Endothelial cell of umbilical vein (primary cell): Measurements from ENCODE around the gene RFPL1. TPM values are rescaled to one million over a fixed set of nuclear protein-coding genes. Genes with fewer than 3 reads are reported as not detected.

Experiments
- BruUV-seq: library from RNA; stranded (reverse); fragments of 400-500 nt; replicated peaks from 2 replicates; lab custom pipeline; 2021; lab: Mats Ljungman, UMichigan
- CTCF ChIA-PET: fragments of 300-600, 350-600 bp; sonication (Branson Sonifier 250); formaldehyde crosslinking; loops from one replicate; lab custom pipeline; 2021; ENCODE audit warnings: antibody characterized with exemption, inconsistent platforms; lab: Charles Lee
- POLR2A ChIA-PET: fragments of 300-600, 350-600 bp; sonication (Branson Sonifier 250); formaldehyde crosslinking; loops from one replicate; lab custom pipeline; 2021; ENCODE audit warnings: antibody characterized with exemption, inconsistent platforms; lab: Charles Lee
- DNase-seq: peaks from one replicate; pipeline ENCODE4 v3.0.0-alpha.2; 2011; ENCODE audit warnings: low read depth, low spot score
- FAIRE-seq: peaks from 2 replicates; lab custom pipeline; 2011; peaks lifted over from hg19 to GRCh38; lab: Jason Lieb, UNC
- H2AFZ ChIP-seq: 2 replicates; pipeline ENCODE4 v1.6.0; 2012; ENCODE audit warnings: low read depth, low read length, control low read depth, inconsistent platforms
- H3K27ac ChIP-seq: 2 replicates; pipeline ENCODE4 v1.5.1; 2011; ENCODE audit warnings: low read depth, mild to moderate bottlenecking, control low read depth, low read length, moderate library complexity; ENCODE audit not compliant: insufficient read depth
- H3K27me3 ChIP-seq, 2 experiments: 2 replicates each; pipeline versions ENCODE4 v1.6.0 to v1.6.1; 2011; ENCODE audit warnings: low read length in 2 of 2, mixed read lengths in 1 of 2; ENCODE audit not compliant: control insufficient read depth in 2 of 2, insufficient read depth in 2 of 2
- H3K36me3 ChIP-seq, 2 experiments: 2 replicates in 1 of 2; 3 replicates in 1 of 2; pipeline ENCODE4 v1.5.1; 2011; ENCODE audit warnings: low read length in 2 of 2, mild to moderate bottlenecking in 1 of 2, moderate library complexity in 1 of 2; ENCODE audit not compliant: control insufficient read depth in 2 of 2, insufficient read depth in 2 of 2; ENCODE audit errors: extremely low read depth in 1 of 2
- H3K4me1 ChIP-seq: 3 replicates; pipeline ENCODE4 v1.5.1; 2011; ENCODE audit warnings: mild to moderate bottlenecking, low read length; ENCODE audit not compliant: control insufficient read depth, insufficient read depth; ENCODE audit errors: extremely low read depth
- H3K4me2 ChIP-seq: 2 replicates; pipeline ENCODE4 v1.6.1; 2011; ENCODE audit warnings: low read length, control low read depth, mixed read lengths; ENCODE audit not compliant: insufficient read depth
- H3K4me3 ChIP-seq, 3 experiments: fragments of 200-600 bp in 1 of 3; sonication (generic), shearing (Covaris generic) in 1 of 3; replicated peaks in 1 of 3; 2 replicates each; pipeline ENCODE4 v1.5.1; 2011 to 2016; ENCODE audit warnings: control low read depth in 3 of 3, low read length in 3 of 3, mild to moderate bottlenecking in 2 of 3, inconsistent platforms in 1 of 3, low read depth in 1 of 3, moderate library complexity in 1 of 3; ENCODE audit not compliant: insufficient read depth in 1 of 3
- H3K79me2 ChIP-seq: 2 replicates; pipeline ENCODE4 v1.6.0; 2012; ENCODE audit warnings: low read length, inconsistent platforms; ENCODE audit not compliant: control insufficient read depth, insufficient read depth
- H3K9ac ChIP-seq: replicated peaks from 2 replicates; pipeline ENCODE3; 2011; ENCODE audit warnings: low read length, control low read depth; ENCODE audit not compliant: insufficient read depth; ENCODE audit errors: extremely low read depth
- H3K9me1 ChIP-seq: replicated peaks from 3 replicates; pipeline ENCODE4 v1.6.0; 2011; ENCODE audit warnings: mild to moderate bottlenecking, low read length; ENCODE audit not compliant: control insufficient read depth, insufficient read depth; ENCODE audit errors: extremely low read depth
- H3K9me3 ChIP-seq: replicated peaks from 2 replicates; pipeline ENCODE4 v1.5.1; 2012; ENCODE audit warnings: low read length, inconsistent platforms; ENCODE audit not compliant: control insufficient read depth, insufficient read depth
- H4K20me1 ChIP-seq: replicated peaks from 2 replicates; pipeline ENCODE3; 2011; ENCODE audit warnings: mild to moderate bottlenecking, low read length; ENCODE audit not compliant: control insufficient read depth, insufficient read depth; ENCODE audit errors: extremely low read depth
- CTCF ChIP-seq, 2 donors: IDR thresholded peaks; 1 replicate in 1 of 2; 2 replicates in 1 of 2; pipeline ENCODE4 v1.5.1; 2011; ENCODE audit warnings: low read length in 2 of 2, mild to moderate bottlenecking in 2 of 2, moderate library complexity in 2 of 2, control low read depth in 1 of 2, inconsistent platforms in 1 of 2, low read depth in 1 of 2; ENCODE audit not compliant: insufficient read depth in 1 of 2; ENCODE audit errors: extremely low read depth in 1 of 2
- EZH2 ChIP-seq: IDR thresholded peaks from 2 replicates; pipeline ENCODE4 v1.6.1; 2012; ENCODE audit warnings: borderline replicate concordance, low read depth, mild to moderate bottlenecking, moderate library complexity, low read length, inconsistent platforms; ENCODE audit not compliant: severe bottlenecking
- FOS ChIP-seq: IDR thresholded peaks from 2 replicates; pipeline ENCODE4 v1.6.1; 2011; ENCODE audit warnings: mild to moderate bottlenecking, low read length, moderate library complexity, borderline replicate concordance; ENCODE audit not compliant: insufficient read depth
- GATA2 ChIP-seq: IDR thresholded peaks from 2 replicates; pipeline ENCODE4 v1.7.0; 2011; ENCODE audit warnings: low read depth, mild to moderate bottlenecking, moderate library complexity, mixed read lengths, low read length; ENCODE audit not compliant: insufficient read length, insufficient read depth
- JUN ChIP-seq: IDR thresholded peaks from 2 replicates; pipeline ENCODE4 v1.6.1; 2011; ENCODE audit warnings: borderline replicate concordance, low read depth; ENCODE audit not compliant: insufficient read length, insufficient read depth
- MAX ChIP-seq: IDR thresholded peaks from 2 replicates; pipeline ENCODE4 v1.6.1; 2011; ENCODE audit not compliant: insufficient read depth, insufficient read length
- MYC ChIP-seq: IDR thresholded peaks from one replicate; pipeline ENCODE4 v1.6.1; 2011; ENCODE audit warnings: mild to moderate bottlenecking, low read depth, low read length
- POLR2A ChIP-seq: IDR thresholded peaks from 2 replicates; pipeline ENCODE4 v1.6.1; 2012; ENCODE audit warnings: low read depth, mild to moderate bottlenecking, control low read depth, low read length
- POLR2AphosphoS5 ChIP-seq: IDR thresholded peaks from 2 replicates; pipeline ENCODE4 v1.6.1; 2012; ENCODE audit warnings: low read depth, mild to moderate bottlenecking, control low read depth, low read length, moderate library complexity; ENCODE audit not compliant: insufficient read depth
- dilution Hi-C: fragments of 300-500 bp; cut with MboI; formaldehyde crosslinking; loops from one replicate; pipeline ENCODE4 v1.15.0; 2019; ENCODE audit warnings: low sequenced_read_pairs; ENCODE audit not compliant: extremely low pct_ligation_motif_present
- intact Hi-C: fragments of 100-400 bp; cut with micrococcal nuclease; formaldehyde crosslinking; loops from one replicate; pipeline ENCODE4 v1.10.0; 2022
- polyA plus RNA-seq, 4 experiments: library from polyadenylated mRNA; depleted of rRNA in 3 of 4; stranded (reverse) in 3 of 4; unstranded in 1 of 4; fragments of >200 nt; gene quantifications; 2 replicates each; pipeline versions ENCODE4 v1.2.1 to v1.2.3, GENCODE V29; 2011 to 2012; ENCODE audit warnings: missing spikeins in 1 of 4
- total RNA-seq: library from RNA; stranded (reverse); gene quantifications from 2 replicates; pipeline ENCODE4 v1.2.3, GENCODE V29; 2021

The RFPL1 gene
- total and polyA plus RNA-seq, 2 donors (not counting 3 experiments of a cell fraction or from before 2014, with no cell fraction given), result not detected

GRCh38 chr22:29480512-29481264 is 42.3 kb downstream of the RFPL1 start:
- no peaks in the 10 kb centered on the region for H3K36me3 ChIP-seq
- H3K9me1 ChIP-seq, result no peaks in the 10 kb centered on the region
- H3K27me3 ChIP-seq, result peaks cover 48% of the 10 kb centered on the region in 2 experiments
- peak overlapping the region; percentile 48 for H2AFZ ChIP-seq
- no peak overlapping the region for H3K4me3 ChIP-seq
- no peak overlapping the region for H3K27ac ChIP-seq
- FAIRE-seq, result peak; percentile 59
- H4K20me1 ChIP-seq, result no peaks in the 10 kb centered on the region
- TF ChIP-seq FOS, result no peak
- peak; percentile 97 for TF ChIP-seq EZH2
- TF ChIP-seq MAX, result peak; percentile 76
- dilution Hi-C loops (no loop called here), intact Hi-C loops (no loop called here)
- no peak overlapping the region for H3K9ac ChIP-seq
- peak overlapping the region; percentile 41 for H3K4me2 ChIP-seq
- POLR2A ChIA-PET, result no interaction called here
- H3K4me1 ChIP-seq, result peaks cover 5% of the 10 kb centered on the region
- DNase-seq, result peak; percentile 41
- CTCF ChIA-PET, result interaction anchor here (1.3 kb wide), 1 partner anchor 9 kb away, joined by 6 read pairs; no protein-coding TSS in a partner anchor
- H3K79me2 ChIP-seq, result no peaks in the 10 kb centered on the region
- H3K9me3 ChIP-seq, result no peaks in the 10 kb centered on the region
- no TSS peak for BruUV-seq

GRCh38 chr22:29481265-29482000 is 43.0 kb downstream of the RFPL1 start:
- DNase-seq, result no peak
- TF ChIP-seq CTCF (IDR thresholded peaks at IDR 0.05; ENCODE audit: extremely low read depth in 1 of 2, insufficient read depth in 1 of 2, low read depth in 1 of 2, low read length in 2 of 2) (no peak), EZH2 (no peak), MYC (no peak), POLR2A (no peak), JUN (no peak), POLR2AphosphoS5 (no peak), FOS (no peak), MAX (no peak), GATA2 (no peak)
- Histone ChIP-seq H3K9me3 (no peaks in the 10 kb centered on the region), H3K27ac (no peak overlapping the region), H3K9ac (no peak overlapping the region), H2AFZ (peak overlapping the region; percentile 48), H4K20me1 (no peaks in the 10 kb centered on the region), H3K4me2 (peak overlapping the region; percentile 41), H3K36me3 (no peaks in the 10 kb centered on the region), H3K9me1 (no peaks in the 10 kb centered on the region), H3K79me2 (no peaks in the 10 kb centered on the region), H3K4me3 (no peak overlapping the region), H3K4me1 (peaks cover 5% of the 10 kb centered on the region), H3K27me3 (peaks cover 44 to 46% of the 10 kb centered on the region in 2 experiments)
- FAIRE-seq, result no peak
- ChIA-PET CTCF (interaction anchor here (0.9 to 1.4 kb wide), 3 partner anchors 9 to 12 kb away, joined by 4 to 6 read pairs (median 6); no protein-coding TSS in a partner anchor), POLR2A (no interaction called here)
- BruUV-seq, result no TSS peak
- dilution Hi-C loops (no loop called here), intact Hi-C loops (no loop called here)
